Lung (tissue), 12 donors: ENCODE measurements around the gene FAM47E. TPM values are rescaled to one million over a fixed set of nuclear protein-coding genes. Genes with fewer than 3 reads are reported as not detected.

Experiments used
- ATAC-seq: fragments of 200-7000 bp; cut with Tn5 transposase; one replicate; pipeline ENCODE4 v1.9.1; 2020; ENCODE audit warnings: moderate number of reproducible peaks; ENCODE audit not compliant: insufficient read depth, low FRiP score
- DNase-seq, 3 donors: peaks; one replicate each; pipeline ENCODE4 v3.0.0-alpha.2; 2013 to 2017
- H3K27ac ChIP-seq, 2 donors: one replicate each; pipeline ENCODE4 v1.5.1; 2013; ENCODE audit warnings: mild to moderate bottlenecking in 2 of 2, moderate library complexity in 2 of 2, control low read depth in 1 of 2, inconsistent platforms in 1 of 2, low read depth in 1 of 2, low read length in 1 of 2
- H3K27me3 ChIP-seq, 3 donors: one replicate each; pipeline ENCODE4 v1.5.1; 2013; ENCODE audit warnings: low read length in 2 of 3; ENCODE audit not compliant: control insufficient read depth in 3 of 3, insufficient read depth in 3 of 3
- H3K36me3 ChIP-seq, 4 donors: one replicate each; pipeline ENCODE4 v1.5.1; 2013; ENCODE audit warnings: low read length in 4 of 4, mild to moderate bottlenecking in 1 of 4, moderate library complexity in 1 of 4; ENCODE audit not compliant: control insufficient read depth in 4 of 4, insufficient read depth in 4 of 4
- H3K4me1 ChIP-seq, 5 donors: one replicate each; pipeline ENCODE4 v1.5.1; 2013; ENCODE audit warnings: low read length in 5 of 5, mild to moderate bottlenecking in 2 of 5, moderate library complexity in 1 of 5; ENCODE audit not compliant: control insufficient read depth in 5 of 5, insufficient read depth in 5 of 5
- H3K4me3 ChIP-seq: one replicate; pipeline ENCODE4 v1.5.1; 2013; ENCODE audit warnings: mild to moderate bottlenecking, control low read depth, moderate library complexity
- H3K9ac ChIP-seq, 2 donors: one replicate each; pipeline ENCODE4 v1.5.1; 2013; ENCODE audit warnings: low read length in 2 of 2, control low read depth in 1 of 2; ENCODE audit not compliant: insufficient read depth in 1 of 2
- H3K9me3 ChIP-seq, 4 donors: one replicate each; pipeline ENCODE4 v1.5.1; 2013; ENCODE audit warnings: low read length in 3 of 4, mild to moderate bottlenecking in 1 of 4, moderate library complexity in 1 of 4; ENCODE audit not compliant: control insufficient read depth in 4 of 4, insufficient read depth in 3 of 4
- CTCF ChIP-seq: IDR thresholded peaks from 2 replicates; pipeline ENCODE4 v1.5.1; 2012; ENCODE audit warnings: mild to moderate bottlenecking; ENCODE audit errors: control extremely low read depth, extremely low read depth
- WGBS, 2 donors: extraction: QIAGEN DNeasy Blood & Tissue Kit; methylation state at CpG; one replicate each; pipeline ENCODE4 v1.1.7; 2013; 5-methylcytosine and 5-hydroxymethylcytosine counted together
- polyA plus RNA-seq, 2 donors: library from polyadenylated mRNA; stranded (reverse); fragments of 200-250 nt; gene quantifications; one replicate each; pipeline ENCODE4 v1.2.1, GENCODE V29; 2013
- total RNA-seq, 2 donors: library from RNA; depleted of rRNA in 1 of 2; stranded (reverse); fragments of >200 nt in 1 of 2; gene quantifications; one replicate each; pipeline ENCODE4 v1.2.1, GENCODE V29; 2014 to 2021
- donor health status: control.
- donor health status: control.
- donor health status: Bipolar disorder and iron deficiency.
- donor health status: healthy.
- donor health status: DM: yes; HTN: yes; CAD: no.

FAM47E gene
- total and polyA plus RNA-seq, 4 donors = 4.4 to 10.7 (median 7.0) TPM

GRCh38 chr4:76275486-76276124 lies 24.1 kb downstream of the FAM47E start:
- 73 to 79% methylated on average over 3 of the region's 3 CpGs for WGBS, 2 donors
- H3K36me3 ChIP-seq = no peaks in the 10 kb centered on the region

GRCh38 chr4:76276813-76277212 lies 25.3 kb downstream of the FAM47E start:
- 80 to 83% methylated on average over 9 of the region's 9 CpGs for WGBS, 2 donors
- H3K27ac ChIP-seq = no peak overlapping the region
- DNase-seq (no peak), ATAC-seq (no peak)
- no peaks in the 10 kb centered on the region for H3K27me3 ChIP-seq
- no peak overlapping the region for H3K4me3 ChIP-seq
- no peaks in the 10 kb centered on the region for H3K9me3 ChIP-seq
- no peaks in the 10 kb centered on the region for H3K36me3 ChIP-seq
- no peaks in the 10 kb centered on the region for H3K4me1 ChIP-seq
- H3K9ac ChIP-seq = no peak overlapping the region
- no peak for TF ChIP-seq CTCF

More at GRCh38 chr4:76275486-76276124, 24.1 kb downstream of the FAM47E start:
- Histone ChIP-seq H3K9ac (no peak overlapping the region), H3K4me1 (no peaks in the 10 kb centered on the region), H3K4me3 (no peak overlapping the region), H3K27ac (no peak overlapping the region), H3K27me3 (no peaks in the 10 kb centered on the region), H3K9me3 (no peaks in the 10 kb centered on the region)
- ATAC-seq (no peak), DNase-seq (no peak)
- no peak for TF ChIP-seq CTCF

- 87 to 100% methylated on average over 1 of the region's 1 CpG for WGBS, 2 donors
- Histone ChIP-seq H3K27ac (no peak overlapping the region), H3K36me3 (no peaks in the 10 kb centered on the region), H3K9me3 (no peaks in the 10 kb centered on the region), H3K9ac (no peak overlapping the region), H3K27me3 (no peaks in the 10 kb centered on the region), H3K4me1 (no peaks in the 10 kb centered on the region), H3K4me3 (no peak overlapping the region)
- TF ChIP-seq CTCF = no peak
- no peak for ATAC-seq
- no peak for DNase-seq
Measured at GRCh38 chr4:76277667-76278066, 26.1 kb downstream of the FAM47E start.

GRCh38 chr4:76278583-76278982 lies 27.1 kb downstream of the FAM47E start:
- peaks cover 0 to 2% (median 0%) of the 10 kb centered on the region in 4 donors for H3K9me3 ChIP-seq
- no peaks in the 10 kb centered on the region for H3K4me1 ChIP-seq
- H3K27me3 ChIP-seq = no peaks in the 10 kb centered on the region
- H3K4me3 ChIP-seq = no peak overlapping the region
- H3K9ac ChIP-seq = no peak overlapping the region
- ATAC-seq (no peak), DNase-seq (no peak)
- WGBS, 2 donors = 31 to 34% methylated on average over 1 of the region's 1 CpG
- TF ChIP-seq CTCF = no peak
- no peak overlapping the region for H3K27ac ChIP-seq
- H3K36me3 ChIP-seq = no peaks in the 10 kb centered on the region
